NOMO-1 treated with DMSO at 0.1 percent for 48 hours (cell line): ENCODE data around the gene PTGES2.
A peak's percentile ranks its signal among the peaks of the same experiment; 100 is the strongest.

ENCODE experiments used
- DNase-seq: peaks from one replicate; lab custom pipeline; 2025; ENCODE audit not compliant: unreplicated experiment; lab: John Stamatoyannopoulos, UW

Gene PTGES2

GRCh38 chr9:128153947-128154695, 26.6 kb upstream of the PTGES2 start:
- DNase-seq = no peak

- no peak for DNase-seq
These were observed 25.8 kb upstream of the PTGES2 start for GRCh38 chr9:128153060-128153946.

GRCh38 chr9:128152133-128153059, 24.9 kb upstream of the PTGES2 start:
- DNase-seq = no peak

- DNase-seq = no peak
These were observed 24.0 kb upstream of the PTGES2 start for GRCh38 chr9:128151309-128152132.

- peak; percentile 10 for DNase-seq
These were observed 23.2 kb upstream of the PTGES2 start for GRCh38 chr9:128150594-128151308.

- no peak for DNase-seq
These were observed 22.5 kb upstream of the PTGES2 start for GRCh38 chr9:128149951-128150593.

GRCh38 chr9:128149001-128149701, 21.6 kb upstream of the PTGES2 start, which contains the start of gene LCN2:
Gene LCN2, plus strand, starts transcription at chr9:128149453. Its CDS starts 73 bp downstream, at chr9:128149526.
- no peak for DNase-seq

GRCh38 chr9:128148509-128149000, 21.0 kb upstream of the PTGES2 start:
- DNase-seq = no peak

- no peak for DNase-seq
These were observed 19.1 kb upstream of the PTGES2 start for GRCh38 chr9:128146591-128147120.

- no peak for DNase-seq
These were observed 18.4 kb upstream of the PTGES2 start for GRCh38 chr9:128145951-128146351.

- no peak for DNase-seq
These were observed 18.0 kb upstream of the PTGES2 start for GRCh38 chr9:128145536-128145935.

- no peak for DNase-seq
These were observed 17.0 kb upstream of the PTGES2 start for GRCh38 chr9:128144239-128145181.

GRCh38 chr9:128143525-128144238, 16.2 kb upstream of the PTGES2 start:
- no peak for DNase-seq

- DNase-seq = no peak
These were observed 15.1 kb upstream of the PTGES2 start for GRCh38 chr9:128142596-128142995.

GRCh38 chr9:128142061-128142460, 14.5 kb upstream of the PTGES2 start:
- DNase-seq = no peak

GRCh38 chr9:128141604-128142003, 14.1 kb upstream of the PTGES2 start:
- no peak for DNase-seq
